Effector CD8-positive, alpha-beta T cell (primary cell): Measurements from ENCODE around the gene SBNO2.

Source experiments
- DNase-seq: peaks from one replicate; lab custom pipeline; 2025; lab: John Stamatoyannopoulos, UW

Gene SBNO2

DNA sequence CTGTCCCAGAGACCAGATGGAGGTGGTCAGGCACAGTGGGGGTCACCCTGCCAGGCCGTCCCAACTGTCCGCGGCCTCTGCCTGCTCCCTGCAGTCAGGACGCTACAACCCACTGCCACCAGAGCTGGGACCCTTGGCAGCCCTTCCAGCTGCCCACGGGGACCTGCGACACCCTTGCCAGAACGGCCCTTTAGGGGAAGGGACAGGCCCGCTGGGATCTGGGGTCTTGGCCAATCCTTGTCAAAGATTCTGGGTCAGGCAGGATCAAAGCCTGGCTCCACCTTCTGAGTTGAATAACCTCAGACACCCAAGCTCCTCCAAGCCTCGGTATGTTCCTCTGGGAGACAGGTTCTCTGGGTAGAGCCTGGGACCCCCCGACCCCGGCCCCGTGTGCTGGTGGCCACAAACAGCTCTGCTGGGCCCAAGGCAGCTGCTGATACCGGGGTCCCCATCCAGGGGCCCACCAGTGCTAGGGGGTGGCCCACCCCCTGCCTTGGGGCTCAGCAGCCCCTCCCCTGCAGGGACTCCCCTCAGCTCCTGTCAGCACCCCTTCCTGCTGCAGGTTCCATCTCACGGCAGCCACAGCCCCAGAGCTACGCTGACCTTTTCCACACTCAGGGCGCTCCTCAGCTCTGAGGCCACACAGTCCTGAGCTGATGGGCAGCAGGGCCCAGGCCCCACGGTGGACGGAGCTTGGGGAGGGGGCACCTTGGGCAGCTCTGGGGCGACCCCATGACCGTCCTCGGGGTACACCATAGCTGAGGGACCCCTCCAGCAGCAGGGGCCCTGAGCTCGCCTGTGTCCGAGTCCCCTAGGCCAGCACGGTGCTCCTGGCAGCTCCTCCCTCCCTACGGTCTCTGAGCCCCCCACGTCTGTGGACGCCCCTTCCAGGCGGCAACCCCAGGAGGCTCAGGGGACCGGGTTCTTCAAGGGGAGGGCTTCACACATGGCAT is 18.4 kb downstream of the SBNO2 start:
- DNase-seq, result no peak

DNA sequence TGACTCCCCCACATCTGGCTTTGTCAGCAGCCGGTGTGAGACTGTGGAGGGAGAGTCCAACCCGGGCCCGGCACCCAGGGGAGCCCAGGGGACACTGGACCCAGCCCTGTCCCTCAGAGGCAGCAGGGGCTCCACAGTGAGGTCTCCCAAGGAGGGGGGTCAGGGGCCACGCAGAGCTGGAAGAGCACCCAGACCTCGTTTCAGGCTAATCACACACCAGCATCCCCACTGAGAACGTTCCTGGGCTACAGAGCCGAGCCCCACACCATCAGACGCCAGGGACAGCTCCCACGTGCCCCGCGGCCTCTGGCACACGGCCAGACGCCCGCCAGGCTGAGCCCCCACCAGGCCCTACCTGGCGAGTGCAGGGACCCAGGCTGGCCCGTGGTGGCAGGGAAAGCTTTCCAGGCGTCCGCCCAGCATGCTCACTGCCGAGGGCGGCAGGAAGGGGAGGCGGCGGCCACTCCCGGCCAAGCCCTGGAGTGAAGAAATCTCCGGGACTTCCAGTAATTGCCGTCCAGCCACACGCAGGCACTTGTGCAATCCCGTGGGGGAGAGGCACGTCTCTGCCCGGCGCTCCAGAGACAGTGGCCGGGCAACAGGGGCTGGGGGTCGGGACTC is 19.2 kb downstream of the SBNO2 start:
- no peak for DNase-seq

DNA sequence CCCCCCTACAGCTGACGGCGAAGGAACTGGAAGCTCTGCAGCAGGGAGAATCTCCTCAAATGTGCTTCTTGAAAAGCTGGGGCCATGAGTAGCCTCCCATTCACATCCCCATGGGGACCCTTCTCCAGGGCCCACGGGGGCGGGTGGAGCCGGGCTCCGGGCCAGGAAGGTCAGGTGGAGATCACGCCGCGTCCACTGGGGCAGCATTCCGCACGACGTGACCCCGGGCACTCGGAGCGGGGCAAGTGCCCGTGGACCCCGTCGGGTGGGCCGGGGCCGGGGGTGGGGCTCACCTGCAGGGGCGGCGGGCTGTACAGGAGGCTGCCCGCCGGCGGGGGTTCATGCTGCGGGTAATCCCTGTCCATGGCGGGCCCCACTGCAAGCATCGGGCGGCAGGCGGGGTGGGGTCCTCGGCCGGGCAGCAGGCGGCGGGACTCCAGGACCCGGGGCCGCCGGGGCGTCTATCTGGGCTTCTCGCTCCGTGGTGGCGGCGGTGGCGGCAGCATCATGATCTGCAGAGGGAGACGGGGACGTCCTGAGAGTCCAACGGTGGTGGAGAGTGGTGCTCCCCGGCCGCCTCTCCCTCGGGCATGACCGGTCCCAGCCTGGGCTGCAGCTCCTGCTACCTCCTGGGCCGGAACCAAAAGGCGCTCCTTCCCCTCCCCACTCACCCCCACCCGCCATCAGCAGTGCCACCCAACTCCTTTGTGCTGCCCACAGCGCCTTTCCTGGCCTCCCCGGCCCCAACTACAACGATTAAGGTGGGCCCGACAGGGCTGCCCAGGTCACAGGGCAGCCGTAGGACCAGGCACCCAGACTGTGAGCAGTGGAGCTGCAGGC is 20.0 kb downstream of the SBNO2 start:
- no peak for DNase-seq

DNA sequence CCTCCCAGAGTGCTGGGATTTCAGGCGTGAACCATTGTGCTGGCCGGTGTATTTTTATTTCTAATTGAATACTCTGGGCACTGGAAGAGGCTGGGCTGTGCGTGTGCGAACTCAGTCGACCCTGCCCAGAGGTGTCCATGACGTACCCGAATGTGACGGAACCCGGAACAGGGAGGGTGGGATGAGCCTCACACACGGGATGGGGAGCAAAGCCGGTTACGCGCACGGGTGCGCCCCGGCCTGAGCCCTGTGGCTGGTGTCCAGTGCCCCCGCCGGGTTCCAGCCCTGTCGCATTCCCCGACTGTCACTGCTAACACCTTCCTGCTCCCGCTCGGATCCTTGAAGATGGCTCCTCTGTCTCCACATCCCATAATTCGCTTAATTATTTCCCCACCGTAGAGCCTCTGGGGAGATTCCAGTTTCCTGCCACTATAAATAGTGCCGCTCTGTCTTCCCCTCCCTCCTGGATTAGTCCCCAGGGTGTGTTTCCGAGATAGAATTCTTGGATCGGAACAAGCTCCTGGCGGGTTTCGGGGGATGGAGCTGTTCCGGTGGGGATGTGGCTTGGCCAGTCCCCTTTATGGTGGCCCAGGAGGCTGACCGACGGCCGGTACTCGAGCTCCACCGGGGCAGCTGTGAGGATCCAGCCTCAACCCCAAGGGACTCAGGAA is 22.0 kb downstream of the SBNO2 start:
- no peak for DNase-seq

DNA sequence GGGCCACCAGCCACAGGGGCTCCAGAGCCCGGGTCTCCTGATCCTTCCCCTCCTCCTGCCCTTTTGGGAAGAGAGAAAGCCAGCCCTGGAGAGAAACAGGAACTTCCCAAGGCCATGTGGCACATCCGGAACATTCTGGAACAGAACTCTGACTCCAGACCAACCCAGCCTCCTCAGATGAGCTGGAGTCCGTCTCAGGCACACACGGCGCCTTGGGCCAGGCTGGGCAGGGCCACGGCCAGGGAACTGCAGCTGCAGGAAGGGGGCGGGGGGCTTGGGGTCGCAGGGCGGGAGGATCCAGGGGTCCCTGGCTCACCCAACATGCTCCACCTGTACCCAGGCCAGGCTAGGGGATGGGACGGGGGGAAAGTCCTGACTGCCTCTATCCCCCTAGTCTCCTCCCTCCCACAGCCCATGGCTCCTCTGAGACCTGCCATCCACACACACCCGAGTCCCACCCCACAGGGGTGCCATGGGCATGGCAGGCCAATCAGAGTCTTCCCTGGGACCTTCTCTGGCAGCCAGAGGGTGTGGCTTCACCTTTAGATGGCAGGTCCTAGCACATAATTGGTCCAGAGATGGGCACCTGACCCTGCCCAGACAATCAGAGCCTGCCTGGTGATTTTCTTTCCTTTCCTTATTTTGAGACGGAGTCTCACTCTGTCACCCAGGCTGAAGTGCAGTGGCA is 22.9 kb downstream of the SBNO2 start:
- DNase-seq, result no peak

DNA sequence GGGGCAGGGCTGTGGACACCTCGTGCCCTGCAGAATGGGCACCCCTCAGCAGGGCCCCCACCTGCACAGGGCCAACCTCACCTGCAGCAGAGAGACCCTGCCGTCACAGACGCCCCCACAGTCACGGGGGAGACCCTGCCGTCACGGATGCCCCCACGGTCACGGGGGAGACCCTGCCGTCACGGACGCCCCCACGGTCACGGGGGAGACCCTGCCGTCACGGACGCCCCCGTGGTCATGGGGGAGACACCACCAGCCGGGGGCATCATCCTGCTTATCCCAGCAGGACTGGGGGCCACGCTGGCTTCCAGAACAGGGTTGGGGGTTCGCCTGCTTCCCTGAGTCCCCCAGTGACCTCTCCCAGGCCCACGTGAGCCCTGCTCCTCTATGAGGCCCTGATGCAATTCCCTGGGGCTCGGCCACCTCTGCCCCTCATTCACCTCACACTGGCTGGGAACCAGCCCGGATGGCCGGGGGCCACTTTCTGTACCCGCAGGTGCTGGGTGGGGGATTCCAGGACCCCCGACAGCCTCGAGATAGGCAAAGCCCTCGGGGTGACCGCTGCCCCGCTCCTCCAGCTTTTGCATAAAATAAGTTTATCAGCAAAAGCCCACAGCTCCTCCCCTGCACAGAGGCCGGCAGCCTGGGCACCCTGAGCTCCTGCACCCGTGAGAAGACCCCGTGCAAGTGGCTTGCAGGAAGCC is 23.6 kb downstream of the SBNO2 start:
- DNase-seq, result no peak

DNA sequence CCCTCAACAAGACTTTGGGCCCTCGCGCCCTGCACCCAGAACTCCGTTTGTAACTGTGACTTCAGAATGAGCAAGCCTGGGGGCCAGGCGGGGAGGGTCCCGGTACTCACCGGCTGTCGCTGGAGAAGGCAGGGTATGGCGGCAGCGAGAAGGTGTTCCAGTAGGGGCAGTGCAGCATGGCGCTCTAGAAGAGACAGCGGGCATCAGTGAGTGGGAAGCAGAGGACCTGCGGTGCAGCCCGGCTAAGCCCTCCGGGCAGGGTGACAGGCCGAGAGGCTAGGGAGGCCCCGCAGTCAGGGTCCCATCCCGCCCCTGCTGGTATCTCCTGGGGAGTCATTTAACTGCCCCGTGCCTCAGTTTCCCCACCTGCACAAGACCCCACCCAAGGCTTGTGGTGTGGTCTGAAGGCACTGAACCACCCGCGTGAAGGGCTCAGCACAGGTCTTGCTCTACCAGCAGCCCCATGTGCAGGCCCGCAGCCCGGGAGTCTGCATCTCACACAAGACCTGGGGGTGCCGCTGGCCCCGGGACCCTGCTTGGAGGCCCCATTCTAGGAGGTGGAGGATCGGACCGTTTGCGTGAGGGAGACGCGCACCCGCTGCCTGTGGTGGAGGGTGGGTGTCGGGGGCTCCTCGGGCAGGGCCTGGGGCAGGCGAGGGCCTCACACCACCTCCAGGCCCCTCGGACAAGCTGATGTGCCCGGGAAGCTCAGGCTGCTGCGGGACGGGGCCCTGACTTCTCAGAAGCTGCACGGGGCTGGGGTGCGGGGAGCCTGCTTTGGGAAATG is 24.6 kb downstream of the SBNO2 start:
- no peak for DNase-seq

DNA sequence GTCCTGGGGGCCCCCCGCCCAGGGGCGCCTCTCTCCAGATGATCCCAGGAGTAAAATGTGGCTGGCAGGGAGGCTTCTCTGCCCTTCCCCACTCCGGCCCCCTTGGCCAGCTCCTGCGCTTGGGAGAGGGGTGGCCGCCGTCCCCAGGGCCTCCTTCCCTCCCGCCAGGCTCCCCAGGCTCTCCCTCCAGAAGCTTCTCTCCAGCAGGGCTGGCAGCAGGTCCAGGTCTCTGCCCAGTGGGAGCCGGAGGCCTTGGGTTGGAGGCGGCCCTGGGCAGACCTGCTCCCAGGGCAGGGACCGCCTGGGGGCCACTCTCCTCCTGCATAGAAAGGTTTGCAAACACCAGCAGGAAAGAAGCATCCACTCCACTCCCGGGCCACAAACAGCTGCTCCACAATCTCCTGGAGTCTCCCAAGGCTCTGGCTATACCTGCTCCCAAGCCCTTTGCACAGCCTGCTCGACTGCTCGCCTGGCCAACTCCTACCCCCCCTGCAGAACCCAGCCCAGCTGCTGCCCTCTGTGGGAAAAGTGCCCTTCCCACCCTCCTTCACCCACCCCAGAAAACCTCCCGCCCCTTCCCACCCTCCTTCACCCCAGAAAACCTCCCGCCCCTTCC is 26.0 kb downstream of the SBNO2 start:
- no peak for DNase-seq

DNA sequence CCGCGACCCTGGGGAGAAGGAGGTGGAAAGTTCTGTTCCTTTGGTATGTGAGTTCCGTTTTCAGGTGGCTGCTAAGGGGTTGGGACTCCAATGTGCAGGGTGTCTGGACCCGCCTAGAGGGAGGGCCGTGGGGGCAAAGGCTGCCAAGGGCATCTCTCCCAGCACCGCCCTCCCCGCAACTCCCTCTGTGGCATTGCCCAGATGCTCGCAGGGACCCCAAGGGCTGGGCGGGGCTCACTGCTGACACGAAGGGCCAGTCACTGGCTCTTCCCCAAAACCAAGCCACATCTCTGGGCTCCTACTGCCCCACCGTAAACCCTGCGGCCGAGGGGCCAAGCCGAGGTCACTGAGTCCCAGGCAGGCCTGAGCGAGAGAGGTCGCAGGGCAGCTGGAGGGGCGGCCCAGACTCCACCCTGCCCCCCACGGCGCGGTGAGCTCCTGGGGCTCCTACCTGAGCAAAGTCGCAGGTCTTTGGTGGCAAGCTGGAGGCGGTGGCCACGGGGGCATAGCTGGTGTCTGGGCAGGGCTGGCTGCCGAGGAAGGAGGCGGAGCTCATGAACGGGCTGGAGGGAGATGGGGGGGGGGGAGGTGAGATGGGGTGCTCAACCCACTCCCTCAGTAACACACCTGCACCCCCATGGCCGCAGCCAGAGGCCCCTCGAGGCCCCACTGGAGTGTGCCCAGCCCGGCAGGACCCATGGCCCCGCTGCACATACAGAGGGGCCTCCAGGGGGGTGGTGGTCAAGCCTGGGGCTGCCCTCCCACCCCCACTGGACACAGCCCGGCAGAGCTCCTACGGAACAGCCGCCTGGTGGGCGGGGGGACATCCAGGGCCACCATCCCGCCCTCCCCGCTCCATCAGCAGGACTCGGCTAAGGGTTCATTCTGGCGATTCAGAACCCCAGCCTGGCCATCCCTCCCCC is 26.9 kb downstream of the SBNO2 start:
- no peak for DNase-seq

DNA sequence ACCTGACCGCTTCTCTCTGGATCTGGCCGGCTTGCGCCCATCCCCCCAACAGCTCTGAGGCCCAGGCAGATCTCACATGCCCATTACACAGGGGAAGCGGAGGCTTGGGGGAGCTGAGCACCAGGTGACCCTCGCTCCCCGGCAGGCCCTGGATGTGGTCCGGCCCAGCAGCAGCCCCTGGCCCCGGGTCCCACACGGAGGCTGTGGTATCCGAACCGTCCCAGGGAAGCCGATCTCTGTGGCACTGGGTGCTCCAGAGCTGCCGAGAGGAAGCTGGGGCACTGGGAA is 27.7 kb downstream of the SBNO2 start:
- DNase-seq, result no peak

DNA sequence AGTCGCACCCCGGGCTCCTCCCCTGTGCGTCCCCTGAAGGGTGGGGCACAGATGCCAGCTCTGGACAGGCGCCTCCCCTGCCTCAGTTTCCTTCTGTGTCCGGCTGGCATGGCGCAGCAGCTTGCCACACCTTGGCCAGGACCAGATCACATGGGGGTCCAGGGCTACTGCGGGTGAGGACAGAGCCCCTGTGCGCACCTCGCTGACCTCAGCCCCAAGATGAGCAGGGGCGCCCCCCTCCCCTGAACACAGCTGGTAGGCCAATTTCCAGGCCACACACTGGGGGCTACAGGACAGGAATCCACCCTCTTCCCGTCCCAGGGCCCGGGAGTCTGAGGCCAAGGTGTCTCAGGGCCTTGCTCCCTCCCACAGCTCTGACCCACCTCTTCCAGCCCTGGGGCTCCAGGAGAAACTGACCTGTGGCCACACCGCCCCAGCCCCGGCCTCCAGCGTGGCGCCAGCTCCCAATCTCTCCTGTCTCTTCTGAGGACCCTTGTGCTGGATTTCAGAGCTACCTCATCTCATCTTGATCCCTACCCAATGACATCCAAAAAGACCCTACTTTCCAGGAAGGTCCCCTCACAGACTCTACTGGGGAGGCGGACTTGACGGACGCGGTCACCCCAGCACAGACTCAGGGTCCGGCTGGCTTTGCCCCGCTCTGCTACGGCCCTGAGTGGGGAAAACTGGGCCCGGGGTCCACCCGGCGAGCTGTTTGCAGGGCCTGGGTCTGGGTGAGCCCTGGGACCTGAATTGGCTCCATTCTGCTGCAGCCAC is 28.2 kb downstream of the SBNO2 start:
- DNase-seq, result no peak

DNA sequence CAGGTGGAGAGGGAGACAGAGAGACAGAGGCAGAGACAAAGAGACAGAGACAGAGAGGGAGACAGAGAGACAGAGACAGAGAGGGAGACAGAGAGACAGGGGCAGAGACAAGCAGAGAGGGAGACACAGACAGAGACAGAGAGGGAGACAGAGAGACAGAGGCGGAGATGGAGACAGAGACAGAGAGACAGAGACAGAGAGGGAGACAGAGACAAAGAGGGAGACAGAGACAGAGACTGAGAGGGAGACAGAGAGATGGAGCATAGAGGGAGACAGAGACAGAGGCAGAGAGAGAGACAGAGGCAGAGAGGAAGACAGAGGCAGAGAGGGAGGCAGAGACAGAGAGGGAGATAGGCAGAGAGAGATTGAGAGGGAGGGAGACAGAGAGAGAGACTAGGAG is 29.3 kb downstream of the SBNO2 start:
- no peak for DNase-seq

DNA sequence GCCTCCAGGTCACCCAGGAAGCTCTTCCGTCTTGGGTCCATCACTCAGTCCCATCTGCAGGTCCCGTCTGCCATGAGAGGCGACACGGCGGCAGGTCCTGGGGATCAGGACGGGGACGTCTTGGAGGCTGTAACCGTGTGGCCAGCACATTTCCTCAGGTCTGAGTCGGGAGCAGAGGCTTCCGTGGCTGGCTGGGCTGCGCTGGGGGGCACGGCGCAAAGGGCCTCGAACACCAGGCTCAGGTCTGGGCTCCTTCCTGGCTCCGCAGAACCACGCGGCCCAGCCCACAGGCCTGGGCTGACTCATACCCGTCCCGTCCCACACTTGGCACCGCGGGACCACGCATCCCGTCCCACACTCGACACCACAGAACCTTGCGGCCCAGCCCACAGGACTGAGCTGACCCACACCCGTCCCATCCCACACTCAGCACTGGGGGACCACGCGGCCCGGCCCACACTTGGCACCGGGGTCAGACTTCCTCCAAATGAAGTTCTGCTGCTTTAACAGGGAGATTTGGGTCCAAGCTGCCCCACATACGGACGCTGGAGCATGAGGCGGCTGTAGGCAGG is 30.2 kb downstream of the SBNO2 start:
- DNase-seq, result no peak

DNA sequence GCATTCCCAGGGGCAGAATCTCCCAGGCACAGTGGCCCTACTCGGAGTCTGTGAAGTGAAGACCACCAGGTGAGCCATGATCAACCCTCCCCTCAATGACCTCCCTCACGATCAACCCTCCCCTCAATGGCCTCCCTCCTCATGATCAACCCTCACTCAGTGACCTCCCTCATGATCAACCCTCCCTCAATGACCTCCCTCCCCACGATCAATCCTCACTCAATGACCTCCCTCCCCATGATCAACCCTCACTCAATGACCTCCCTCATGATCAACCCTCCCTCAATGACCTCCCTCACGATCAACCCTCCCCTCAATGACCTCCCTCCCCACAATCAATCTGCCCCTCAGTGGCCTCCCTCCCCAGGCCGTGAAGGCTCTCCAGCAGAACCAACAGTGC is 32.1 kb downstream of the SBNO2 start:
- DNase-seq, result no peak

DNA sequence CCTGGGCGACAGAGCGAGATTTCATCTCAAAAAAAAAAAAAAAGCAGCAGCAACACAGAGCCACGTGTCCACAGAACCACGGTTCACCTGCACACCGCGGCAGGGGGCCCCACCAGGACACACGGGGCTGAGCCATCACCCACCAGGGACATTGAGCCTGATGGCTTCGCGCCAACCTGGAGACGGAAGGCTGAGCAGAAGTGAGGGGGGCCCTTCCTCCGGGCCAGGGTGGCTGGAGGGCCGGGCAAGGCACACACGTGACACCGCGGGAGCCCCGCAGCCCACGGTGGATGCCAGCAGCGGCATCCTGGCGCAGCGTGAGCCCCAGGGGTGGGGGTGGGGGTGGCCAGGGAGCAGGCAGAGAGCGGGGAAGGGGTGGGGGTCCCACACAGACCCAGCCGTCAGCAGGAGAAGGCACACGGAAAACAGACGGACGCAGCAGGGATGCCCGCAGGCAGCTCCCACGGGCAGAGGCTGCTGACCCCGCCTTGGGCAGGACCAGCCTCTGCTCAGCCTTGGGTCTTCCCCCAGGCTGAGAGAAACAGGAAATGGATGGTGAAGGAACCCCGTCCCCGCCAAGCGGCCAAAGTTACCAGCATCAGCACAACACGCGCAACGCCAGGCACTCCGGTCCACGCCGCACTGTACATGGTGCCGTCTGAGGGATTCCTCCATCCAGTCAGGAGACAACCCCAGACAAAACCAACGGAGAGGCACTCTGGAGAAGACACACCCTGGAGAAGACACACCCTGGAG is 33.6 kb downstream of the SBNO2 start:
- no peak for DNase-seq

DNA sequence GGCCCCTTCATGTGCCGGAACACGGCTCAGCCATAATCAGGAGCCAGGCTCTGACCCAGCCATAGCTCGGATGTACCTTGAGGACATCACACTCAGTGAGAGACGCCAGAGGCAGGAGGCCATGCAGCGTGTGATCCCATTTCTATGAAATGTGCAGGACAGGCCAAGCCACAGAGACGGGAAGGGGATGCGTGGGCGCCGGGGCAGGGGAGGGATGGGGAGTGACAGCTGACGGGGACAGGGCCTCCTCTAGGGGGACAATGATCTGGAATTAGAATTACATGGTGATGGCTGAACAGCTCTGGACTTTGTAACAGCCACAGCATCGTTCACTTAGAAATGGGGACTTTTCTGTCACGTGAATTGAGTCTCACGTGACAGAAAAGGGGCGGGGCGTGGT is 34.9 kb downstream of the SBNO2 start:
- no peak for DNase-seq

DNA sequence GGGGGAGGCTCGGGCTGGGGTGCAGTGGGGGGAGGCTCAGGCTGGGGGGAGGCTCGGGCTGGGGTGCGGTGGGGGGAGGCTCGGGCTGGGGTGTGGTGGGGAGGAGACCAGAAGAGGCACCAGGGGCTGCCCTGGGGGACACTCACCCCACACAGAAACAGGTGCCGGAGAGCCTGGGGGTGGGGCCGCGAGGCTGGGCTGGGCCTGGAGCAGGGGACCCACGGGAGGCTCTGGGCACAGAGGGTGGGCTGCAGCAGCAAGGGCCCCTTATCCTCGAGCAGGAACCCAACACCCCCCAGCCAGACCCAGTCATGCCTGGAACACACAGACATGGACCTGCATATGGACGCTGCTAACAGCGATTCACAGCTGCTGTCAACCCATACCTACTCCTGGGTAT is 35.9 kb downstream of the SBNO2 start:
- DNase-seq, result no peak
